ENCODE results near the gene MIF. TPM values are rescaled to one million over a fixed set of nuclear protein-coding genes. Genes with fewer than 3 reads are reported as not detected.

Gene MIF
- total RNA-seq, 1 donor from 2014 or later: 1,073 TPM

GRCh38 chr22:23892706-23893105, 1.5 kb upstream of the MIF start:
- no peak overlapping the region for H3K4me3 ChIP-seq (ENCODE audit: low read depth, low read length)
- no peak for TF ChIP-seq CTCF (conservative IDR thresholded peaks at IDR 0.05; ENCODE audit: low read depth, low read length)
- no peak for DNase-seq (ENCODE audit: low read depth)

- no peak for TF ChIP-seq CTCF (conservative IDR thresholded peaks at IDR 0.05; ENCODE audit: low read depth, low read length)
- no peak for DNase-seq (ENCODE audit: low read depth)
- peak overlapping the region; percentile 86 for H3K4me3 ChIP-seq (ENCODE audit: low read depth, low read length)
Observed at GRCh38 chr22:23893121-23893944, 850 bp upstream of the MIF start.

- H3K4me3 ChIP-seq (ENCODE audit: low read depth, low read length): peak overlapping the region; percentile 86
- peak; percentile 51 for TF ChIP-seq CTCF (conservative IDR thresholded peaks at IDR 0.05; ENCODE audit: low read depth, low read length)
- peak; percentile 23 for DNase-seq (ENCODE audit: low read depth)
Observed at GRCh38 chr22:23894710-23895598, 771 bp downstream of the MIF start.

GRCh38 chr22:23895599-23896144, 1.5 kb downstream of the MIF start:
- peak overlapping the region; percentile 86 for H3K4me3 ChIP-seq (ENCODE audit: low read depth, low read length)
- no peak for DNase-seq (ENCODE audit: low read depth)
- TF ChIP-seq CTCF (conservative IDR thresholded peaks at IDR 0.05; ENCODE audit: low read depth, low read length): no peak

- no peak for DNase-seq (ENCODE audit: low read depth)
- no peak for TF ChIP-seq CTCF (conservative IDR thresholded peaks at IDR 0.05; ENCODE audit: low read depth, low read length)
- peak overlapping the region; percentile 86 for H3K4me3 ChIP-seq (ENCODE audit: low read depth, low read length)
Observed at GRCh38 chr22:23896166-23896522, 2.0 kb downstream of the MIF start.

- H3K4me3 ChIP-seq (ENCODE audit: low read depth, low read length): no peak overlapping the region
- no peak for DNase-seq (ENCODE audit: low read depth)
- no peak for TF ChIP-seq CTCF (conservative IDR thresholded peaks at IDR 0.05; ENCODE audit: low read depth, low read length)
Observed at GRCh38 chr22:23896523-23897186, 2.5 kb downstream of the MIF start.
